ENCODE data around the gene DCTPP1.
A peak's percentile ranks its signal among the peaks of the same experiment; 100 is the strongest.

GRCh38 chr16:30409125-30410060 is 20.4 kb downstream of the DCTPP1 start:
- TF ChIP-seq CTCF (IDR thresholded peaks at IDR 0.05) (peak; percentile 93), ZFX (IDR thresholded peaks at IDR 0.05; ENCODE audit: borderline replicate concordance) (no peak)
